Activated CD4-positive, alpha-beta T cell treated with anti-CD3 and anti-CD28 coated beads for 36 hours (primary cell): ENCODE results near the gene JPH4. TPM values are rescaled to one million over a fixed set of nuclear protein-coding genes. Genes with fewer than 3 reads are reported as not detected.

ENCODE experiments used
- ATAC-seq: fragments of 200-7000 bp; cut with Tn5 transposase; one replicate; pipeline ENCODE4 v1.10.0; 2021; ENCODE audit warnings: mild to moderate bottlenecking, moderate library complexity
- CTCF ChIA-PET: fragments of 350-600 bp; sonication (Branson Sonifier 250); formaldehyde crosslinking; loops from one replicate; lab custom pipeline; 2021; ENCODE audit warnings: antibody characterized with exemption; lab: Charles Lee
- POLR2A ChIA-PET: fragments of 350-600 bp; sonication (Branson Sonifier 250); formaldehyde crosslinking; loops from one replicate; lab custom pipeline; 2021; ENCODE audit warnings: antibody characterized with exemption, inconsistent platforms; lab: Charles Lee
- DNase-seq: peaks from one replicate; pipeline ENCODE4 v3.0.0-alpha.2; 2020
- H3K27ac Mint-ChIP-seq: one replicate; pipeline ENCODE4 v1.8.0; 2021; ENCODE audit warnings: mixed read lengths
- H3K27me3 Mint-ChIP-seq: one replicate; pipeline ENCODE4 v1.8.0; 2021; ENCODE audit warnings: mixed read lengths
- H3K36me3 Mint-ChIP-seq: one replicate; pipeline ENCODE4 v1.8.0; 2021; ENCODE audit warnings: low read depth, mixed read lengths
- H3K4me1 Mint-ChIP-seq: one replicate; pipeline ENCODE4 v1.8.0; 2021; ENCODE audit warnings: mixed read lengths
- H3K4me3 Mint-ChIP-seq: one replicate; pipeline ENCODE4 v1.8.0; 2021; ENCODE audit warnings: mild to moderate bottlenecking, moderate library complexity, mixed read lengths
- H3K9me3 Mint-ChIP-seq: one replicate; pipeline ENCODE4 v1.8.0; 2021; ENCODE audit warnings: low read depth, mixed read lengths
- intact Hi-C, 2 experiments: fragments of 100-400 bp; cut with DNase I in 1 of 2; cut with micrococcal nuclease in 1 of 2; formaldehyde crosslinking; loops; one replicate each; pipeline versions ENCODE4 v1.14.2 to v1.15.1; 2022 to 2024; cut with DNase I, micrococcal nuclease
- total RNA-seq, 2 experiments: library from RNA; stranded (reverse); gene quantifications; one replicate each; pipeline ENCODE4 v1.2.3, GENCODE V29; 2021

Gene JPH4
- total RNA-seq, 2 experiments from 2014 or later = not detected

DNA sequence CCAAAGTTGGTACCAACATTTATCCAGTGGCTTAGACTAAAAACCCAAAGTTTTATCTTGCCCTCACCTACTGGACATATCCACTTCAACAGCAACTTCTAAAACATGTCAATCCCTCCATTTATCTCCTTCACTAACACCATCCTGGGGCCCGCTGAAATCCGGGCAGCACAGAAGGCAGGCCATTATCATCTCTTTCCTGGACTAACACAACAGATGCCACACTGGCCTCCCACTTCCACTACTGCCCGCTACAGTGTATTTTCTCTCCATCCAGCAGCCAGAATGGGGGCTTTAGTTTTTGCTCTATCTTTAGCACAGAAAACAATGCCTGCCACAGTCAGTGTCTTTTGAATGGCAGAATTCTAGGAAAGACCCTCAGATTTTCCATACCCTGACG is 42.6 kb downstream of the JPH4 start:
- ATAC-seq = no peak
- Mint-ChIP-seq H3K27ac (no peak overlapping the region), H3K36me3 (no peaks in the 10 kb centered on the region), H3K9me3 (no peaks in the 10 kb centered on the region), H3K27me3 (no peaks in the 10 kb centered on the region), H3K4me1 (no peaks in the 10 kb centered on the region), H3K4me3 (no peak overlapping the region)
- ChIA-PET POLR2A (no interaction called here), CTCF (no interaction called here)
- intact Hi-C loops = no loop called here
- DNase-seq = no peak

DNA sequence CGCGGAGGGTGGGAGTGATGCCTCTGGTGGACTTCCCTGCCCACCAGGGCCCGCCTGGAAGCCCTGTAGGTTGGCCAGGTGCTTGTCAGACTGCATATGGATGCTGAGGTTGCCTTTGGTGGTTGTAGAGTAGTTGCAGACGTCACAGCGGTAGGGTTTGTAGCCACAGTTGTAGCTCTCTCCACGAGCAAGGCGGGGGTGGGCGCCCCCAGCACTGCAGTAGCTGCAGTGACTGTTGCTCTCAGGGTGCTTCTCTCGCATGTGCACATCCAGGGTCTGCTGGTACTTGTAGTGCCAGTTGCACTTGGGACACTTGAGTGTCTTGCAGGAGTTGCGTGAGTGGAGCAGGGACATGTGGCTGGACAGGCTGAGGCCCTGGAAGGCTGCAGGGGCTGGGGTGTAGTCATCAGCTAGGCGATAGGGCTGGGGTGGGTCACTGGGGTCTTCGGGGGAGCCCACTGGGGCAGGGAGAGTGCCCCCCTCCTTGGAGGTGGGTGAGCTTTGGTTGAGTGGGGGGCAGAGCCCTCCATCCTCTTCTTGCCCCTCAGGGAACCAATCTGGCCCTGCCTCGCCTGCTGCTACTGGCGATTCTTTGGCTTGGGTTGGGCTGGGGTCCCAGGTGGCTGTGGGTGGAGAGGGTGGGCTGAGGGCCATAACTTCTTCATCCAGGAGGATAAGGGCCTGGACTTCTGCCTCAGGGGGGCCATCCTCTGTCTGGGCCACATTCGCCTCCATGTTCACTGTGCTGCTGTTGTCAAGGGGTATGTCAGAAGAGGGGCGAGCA is 44.7 kb downstream of the JPH4 start:
- Mint-ChIP-seq H3K9me3 (no peaks in the 10 kb centered on the region), H3K27me3 (no peaks in the 10 kb centered on the region), H3K4me1 (no peaks in the 10 kb centered on the region), H3K4me3 (no peak overlapping the region), H3K27ac (no peak overlapping the region), H3K36me3 (no peaks in the 10 kb centered on the region)
- intact Hi-C loops = no loop called here
- CTCF ChIA-PET = no interaction called here
- POLR2A ChIA-PET = no interaction called here
- DNase-seq (no peak), ATAC-seq (no peak)

GRCh38 chr14:23532658-23533057 is 45.9 kb downstream of the JPH4 start:
- intact Hi-C loops = no loop called here
- Mint-ChIP-seq H3K27me3 (no peaks in the 10 kb centered on the region), H3K9me3 (no peaks in the 10 kb centered on the region), H3K27ac (no peak overlapping the region), H3K4me1 (no peaks in the 10 kb centered on the region), H3K4me3 (no peak overlapping the region), H3K36me3 (no peaks in the 10 kb centered on the region)
- no peak for ATAC-seq
- POLR2A ChIA-PET = no interaction called here
- DNase-seq = no peak
- CTCF ChIA-PET = interaction anchor here (0.6 to 1.2 kb wide), 2 partner anchors 25 to 110 kb away, joined by 3 read pairs; no protein-coding TSS in a partner anchor

GRCh38 chr14:23531391-23531790 is 47.2 kb downstream of the JPH4 start:
- no peak overlapping the region for H3K4me3 Mint-ChIP-seq
- DNase-seq (no peak), ATAC-seq (no peak)
- ChIA-PET CTCF (interaction anchor here (0.6 to 1.0 kb wide), 2 partner anchors 61 to 106 kb away, joined by 3 read pairs; partner anchors contain the start of gene NGDN), POLR2A (no interaction called here)
- no peaks in the 10 kb centered on the region for H3K36me3 Mint-ChIP-seq
- no peaks in the 10 kb centered on the region for H3K27me3 Mint-ChIP-seq
- no peaks in the 10 kb centered on the region for H3K9me3 Mint-ChIP-seq
- H3K4me1 Mint-ChIP-seq = no peaks in the 10 kb centered on the region
- intact Hi-C loops = no loop called here
- H3K27ac Mint-ChIP-seq = no peak overlapping the region

- no peak for DNase-seq
- Mint-ChIP-seq H3K4me1 (no peaks in the 10 kb centered on the region), H3K27me3 (no peaks in the 10 kb centered on the region), H3K27ac (no peak overlapping the region), H3K36me3 (no peaks in the 10 kb centered on the region), H3K4me3 (no peak overlapping the region), H3K9me3 (no peaks in the 10 kb centered on the region)
- intact Hi-C loops = no loop called here
- POLR2A ChIA-PET = no interaction called here
- CTCF ChIA-PET = interaction anchor here (0.5 to 1.5 kb wide), 8 partner anchors 8 to 453 kb away, joined by 3 to 6 read pairs (median 3); partner anchors contain the start of gene NGDN
- ATAC-seq = no peak
Observed at GRCh38 chr14:23530375-23531055, 48.1 kb downstream of the JPH4 start.

DNA sequence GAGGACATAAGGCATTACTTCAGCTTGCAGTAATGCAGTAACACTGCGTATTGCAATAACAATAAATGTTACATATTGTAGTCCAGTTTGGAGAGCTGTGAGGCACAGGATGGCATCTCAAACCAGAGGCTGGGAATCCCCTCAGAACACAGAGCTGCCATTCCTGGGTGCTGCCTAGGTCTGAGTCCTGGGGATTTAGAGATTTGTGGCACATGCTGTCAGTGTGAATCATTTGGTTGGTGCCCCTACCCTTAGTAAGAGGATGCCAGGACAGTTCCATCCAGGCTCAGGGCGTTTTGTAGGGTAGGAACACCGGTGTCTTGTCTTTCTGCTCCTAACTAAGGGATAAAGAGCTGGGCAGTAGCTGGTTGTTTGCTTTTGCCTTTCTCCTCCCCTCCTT is 49.6 kb downstream of the JPH4 start:
- Mint-ChIP-seq H3K9me3 (no peaks in the 10 kb centered on the region), H3K27ac (no peak overlapping the region)
- intact Hi-C loops = no loop called here

DNA sequence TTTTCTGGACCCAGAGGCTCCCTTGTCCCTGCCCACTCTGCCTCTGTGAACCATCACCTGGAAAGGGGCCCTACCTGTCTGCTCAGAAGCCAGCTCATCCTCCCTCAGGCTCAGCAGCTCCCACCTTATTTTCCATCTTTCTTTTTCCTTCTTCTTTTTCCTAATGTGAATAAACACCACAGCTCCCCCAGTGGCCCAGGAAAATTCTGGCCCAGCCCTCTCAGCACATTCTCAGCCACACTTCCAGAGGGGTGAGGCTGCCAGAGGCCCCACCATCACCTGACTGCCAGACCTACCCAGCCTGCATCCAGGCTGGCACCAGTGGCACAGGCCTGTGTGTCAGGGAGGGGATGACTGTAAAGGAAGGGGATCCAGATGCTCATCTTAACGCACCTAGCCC is 50.0 kb downstream of the JPH4 start:
- no peaks in the 10 kb centered on the region for H3K9me3 Mint-ChIP-seq

More for the DNA sequence above, 49.6 kb downstream of the JPH4 start:
- Mint-ChIP-seq H3K36me3 (no peaks in the 10 kb centered on the region), H3K4me3 (no peak overlapping the region), H3K4me1 (no peaks in the 10 kb centered on the region), H3K27me3 (no peaks in the 10 kb centered on the region)
- ChIA-PET POLR2A (no interaction called here), CTCF (interaction anchor here (0.9 to 1.5 kb wide), 2 partner anchors 10 to 35 kb away, joined by 3 to 4 read pairs; no protein-coding TSS in a partner anchor)
- ATAC-seq (no peak), DNase-seq (no peak)

GRCh38 chr14:23525611-23526010 is 53.0 kb downstream of the JPH4 start:
- POLR2A ChIA-PET = no interaction called here

More for the DNA sequence above, 50.0 kb downstream of the JPH4 start:
- Mint-ChIP-seq H3K27me3 (no peaks in the 10 kb centered on the region), H3K27ac (no peak overlapping the region), H3K4me1 (no peaks in the 10 kb centered on the region), H3K4me3 (no peak overlapping the region), H3K36me3 (no peaks in the 10 kb centered on the region)
- CTCF ChIA-PET = interaction anchor here (0.9 to 1.0 kb wide), 2 partner anchors 10 to 32 kb away, joined by 3 to 4 read pairs; no protein-coding TSS in a partner anchor
- POLR2A ChIA-PET = no interaction called here
- DNase-seq (no peak), ATAC-seq (no peak)
- intact Hi-C loops = no loop called here

GRCh38 chr14:23524954-23525353 is 53.6 kb downstream of the JPH4 start:
- H3K36me3 Mint-ChIP-seq = no peaks in the 10 kb centered on the region
- intact Hi-C loops = no loop called here
- CTCF ChIA-PET = interaction anchor here (1.1 kb wide), 1 partner anchor 14 kb away, joined by 3 read pairs; no protein-coding TSS in a partner anchor
- H3K9me3 Mint-ChIP-seq = no peaks in the 10 kb centered on the region
- no peak for DNase-seq
- H3K4me3 Mint-ChIP-seq = no peak overlapping the region
- POLR2A ChIA-PET = no interaction called here
- H3K4me1 Mint-ChIP-seq = no peaks in the 10 kb centered on the region
- no peaks in the 10 kb centered on the region for H3K27me3 Mint-ChIP-seq
- H3K27ac Mint-ChIP-seq = no peak overlapping the region
- ATAC-seq = no peak

More at GRCh38 chr14:23525611-23526010, 53.0 kb downstream of the JPH4 start:
- no peak overlapping the region for H3K4me3 Mint-ChIP-seq
- no peaks in the 10 kb centered on the region for H3K4me1 Mint-ChIP-seq
- H3K27me3 Mint-ChIP-seq = no peaks in the 10 kb centered on the region
- no peak overlapping the region for H3K27ac Mint-ChIP-seq
- ATAC-seq (no peak), DNase-seq (no peak)
- CTCF ChIA-PET = interaction anchor here (1.0 to 1.1 kb wide), 2 partner anchors 14 to 16 kb away, joined by 3 to 4 read pairs; no protein-coding TSS in a partner anchor
- intact Hi-C loops = no loop called here
- H3K9me3 Mint-ChIP-seq = no peaks in the 10 kb centered on the region
- H3K36me3 Mint-ChIP-seq = no peaks in the 10 kb centered on the region

DNA sequence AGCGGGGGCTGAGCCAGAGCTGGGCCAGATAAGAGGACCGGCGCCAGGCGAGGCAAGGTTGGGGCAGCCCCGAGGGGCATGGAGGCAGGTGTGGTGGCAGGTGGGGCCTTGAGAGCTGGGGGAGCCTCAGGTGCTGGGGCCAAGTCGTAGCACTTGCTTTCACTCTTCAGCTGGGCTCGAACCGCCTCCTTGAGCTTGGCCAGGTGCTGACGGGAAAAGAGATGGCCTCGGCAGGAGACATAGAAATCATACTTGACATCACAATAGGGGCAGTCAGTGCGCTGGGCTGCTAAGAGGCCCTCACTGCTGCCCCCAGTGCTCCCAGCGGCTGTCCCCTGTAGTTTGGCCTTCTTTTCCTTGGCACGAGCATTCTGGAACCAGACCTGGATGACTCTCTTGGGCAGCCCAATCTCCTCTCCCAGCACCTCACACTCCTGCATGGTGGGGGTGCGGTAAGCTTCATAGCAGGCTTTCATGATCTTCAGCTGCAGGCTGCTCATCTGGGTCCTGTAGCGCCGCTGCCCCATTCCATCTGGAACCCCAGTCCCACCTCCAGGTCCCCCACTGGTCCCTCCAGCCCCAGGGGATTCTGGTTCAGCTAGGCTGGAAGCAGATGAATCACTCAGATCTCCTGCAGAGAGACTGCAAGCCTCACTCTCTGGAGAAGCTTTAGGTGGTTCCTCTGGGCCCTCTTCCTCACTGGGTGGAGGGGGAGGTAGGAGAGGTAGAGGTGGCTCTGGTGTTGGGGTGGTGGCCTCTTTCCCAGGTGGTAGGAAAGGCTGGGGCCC is 55.2 kb downstream of the JPH4 start:
- CTCF ChIA-PET = interaction anchor here (0.7 kb wide), 2 partner anchors 46 to 266 kb away, joined by 3 to 4 read pairs; no protein-coding TSS in a partner anchor
- no peak overlapping the region for H3K27ac Mint-ChIP-seq
- no peaks in the 10 kb centered on the region for H3K27me3 Mint-ChIP-seq
- H3K4me1 Mint-ChIP-seq = no peaks in the 10 kb centered on the region
- ATAC-seq = no peak
- H3K36me3 Mint-ChIP-seq = no peaks in the 10 kb centered on the region
- intact Hi-C loops = no loop called here
- H3K9me3 Mint-ChIP-seq = no peaks in the 10 kb centered on the region
- POLR2A ChIA-PET = no interaction called here
- H3K4me3 Mint-ChIP-seq = no peak overlapping the region
- DNase-seq = no peak

DNA sequence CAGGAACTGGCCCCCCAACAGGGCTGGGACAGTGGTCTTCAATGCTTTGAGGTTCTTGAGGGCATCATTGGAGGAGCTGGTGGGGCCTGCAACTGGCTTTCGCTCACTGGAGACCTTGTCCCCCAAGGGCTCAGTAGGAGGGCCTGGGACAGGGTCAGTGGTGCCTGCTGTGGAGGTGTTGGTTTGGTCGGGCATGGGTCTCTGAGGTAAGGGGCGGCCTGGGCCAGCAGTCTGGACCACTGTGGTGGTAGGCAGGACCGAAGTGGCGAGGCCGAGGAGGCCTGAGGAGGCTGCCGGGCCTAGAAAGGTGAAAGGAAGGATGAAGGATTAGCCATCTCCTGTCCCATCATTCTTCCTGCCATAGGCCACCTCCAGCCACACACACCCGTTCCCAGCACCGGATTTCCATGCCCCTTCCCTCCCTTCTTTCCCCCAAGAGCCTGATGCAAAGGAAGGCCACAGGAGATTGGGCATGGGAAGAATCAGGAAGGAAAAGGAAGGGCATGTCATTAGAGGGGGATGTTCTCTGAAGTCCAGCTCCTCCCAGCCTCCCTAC is 55.9 kb downstream of the JPH4 start:
- POLR2A ChIA-PET = no interaction called here
- Mint-ChIP-seq H3K4me3 (no peak overlapping the region), H3K4me1 (no peaks in the 10 kb centered on the region), H3K27ac (no peak overlapping the region), H3K27me3 (no peaks in the 10 kb centered on the region), H3K9me3 (no peaks in the 10 kb centered on the region), H3K36me3 (no peaks in the 10 kb centered on the region)
- ATAC-seq (no peak), DNase-seq (no peak)
- intact Hi-C loops = no loop called here
- CTCF ChIA-PET = no interaction called here
